ENCODE data around the gene EXD3. TPM values are rescaled to one million over a fixed set of nuclear protein-coding genes. Genes with fewer than 3 reads are reported as not detected.

The EXD3 gene
- total RNA-seq, 3 donors from 2014 or later = 7.7 to 28.7 (median 20.6) TPM

GRCh38 chr9:137454597-137455358, 31.8 kb upstream of the EXD3 start:
- DNase-seq (ENCODE audit: low spot score in 2 of 2) = no peak
- no peaks in the 10 kb centered on the region for H3K4me1 ChIP-seq
- no peaks in the 10 kb centered on the region for H3K27me3 ChIP-seq
- TF ChIP-seq POLR2AphosphoS5 (IDR thresholded peaks at IDR 0.05) (no peak), POLR2A (IDR thresholded peaks at IDR 0.05) (no peak), CTCF (IDR thresholded peaks at IDR 0.05) (no peak)
- H3K4me3 ChIP-seq = peak overlapping the region; percentile 43 to 58 (median 54)
- peak overlapping the region; percentile 77 to 84 for H3K27ac ChIP-seq
- no peaks in the 10 kb centered on the region for H3K36me3 ChIP-seq
- H3K9me3 ChIP-seq = no peaks in the 10 kb centered on the region
- intact Hi-C loops (cut with DNase I; ENCODE audit: low total_unique reads) = no loop called here

DNA sequence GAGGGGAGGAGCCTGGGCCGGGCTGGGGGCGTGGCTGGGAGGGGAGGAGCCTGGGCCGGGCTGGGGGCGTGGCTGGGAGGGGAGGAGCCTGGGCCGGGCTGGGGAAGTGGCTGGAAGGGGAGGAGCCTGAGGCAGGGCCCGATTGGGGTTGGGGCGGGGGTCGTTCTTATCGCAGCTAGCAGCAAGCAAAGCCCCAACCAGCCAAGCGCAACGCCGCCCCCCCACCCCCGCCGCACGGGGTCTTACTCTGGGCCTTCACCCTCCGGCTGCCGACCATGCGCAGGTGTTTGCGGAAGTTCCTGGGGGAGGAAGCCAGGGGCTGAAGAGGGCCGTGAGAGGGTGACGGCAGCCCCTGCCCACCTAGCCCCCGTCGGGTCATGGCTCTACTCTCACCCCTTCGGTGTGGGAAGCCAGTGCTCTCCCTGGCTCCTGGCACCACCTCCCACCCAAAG, 31.2 kb upstream of the EXD3 start:
- peak overlapping the region; percentile 43 to 58 (median 54) for H3K4me3 ChIP-seq
- intact Hi-C loops (cut with DNase I; ENCODE audit: low total_unique reads) = no loop called here
- no peaks in the 10 kb centered on the region for H3K9me3 ChIP-seq
- TF ChIP-seq POLR2A (IDR thresholded peaks at IDR 0.05) = no peak
- no peak for TF ChIP-seq POLR2AphosphoS5 (IDR thresholded peaks at IDR 0.05)
- TF ChIP-seq CTCF (IDR thresholded peaks at IDR 0.05) = no peak
- no peaks in the 10 kb centered on the region for H3K36me3 ChIP-seq
- DNase-seq (ENCODE audit: low spot score in 2 of 2) = peak in 1 of 2 donors; percentile 56
- no peaks in the 10 kb centered on the region for H3K4me1 ChIP-seq
- H3K27me3 ChIP-seq = no peaks in the 10 kb centered on the region
- peak overlapping the region; percentile 77 to 84 for H3K27ac ChIP-seq

GRCh38 chr9:137453643-137454081, 30.7 kb upstream of the EXD3 start:
- Histone ChIP-seq H3K27ac (no peak overlapping the region), H3K4me1 (no peaks in the 10 kb centered on the region), H3K27me3 (no peaks in the 10 kb centered on the region), H3K36me3 (no peaks in the 10 kb centered on the region), H3K4me3 (peak overlapping the region; percentile 24 to 58 (median 49)), H3K9me3 (no peaks in the 10 kb centered on the region)
- DNase-seq (ENCODE audit: low spot score in 2 of 2) = peak in 1 of 2 donors; percentile 67
- intact Hi-C loops (cut with DNase I; ENCODE audit: low total_unique reads) = no loop called here
- no peak for TF ChIP-seq POLR2A (IDR thresholded peaks at IDR 0.05)
- no peak for TF ChIP-seq CTCF (IDR thresholded peaks at IDR 0.05)
- no peak for TF ChIP-seq POLR2AphosphoS5 (IDR thresholded peaks at IDR 0.05)

DNA sequence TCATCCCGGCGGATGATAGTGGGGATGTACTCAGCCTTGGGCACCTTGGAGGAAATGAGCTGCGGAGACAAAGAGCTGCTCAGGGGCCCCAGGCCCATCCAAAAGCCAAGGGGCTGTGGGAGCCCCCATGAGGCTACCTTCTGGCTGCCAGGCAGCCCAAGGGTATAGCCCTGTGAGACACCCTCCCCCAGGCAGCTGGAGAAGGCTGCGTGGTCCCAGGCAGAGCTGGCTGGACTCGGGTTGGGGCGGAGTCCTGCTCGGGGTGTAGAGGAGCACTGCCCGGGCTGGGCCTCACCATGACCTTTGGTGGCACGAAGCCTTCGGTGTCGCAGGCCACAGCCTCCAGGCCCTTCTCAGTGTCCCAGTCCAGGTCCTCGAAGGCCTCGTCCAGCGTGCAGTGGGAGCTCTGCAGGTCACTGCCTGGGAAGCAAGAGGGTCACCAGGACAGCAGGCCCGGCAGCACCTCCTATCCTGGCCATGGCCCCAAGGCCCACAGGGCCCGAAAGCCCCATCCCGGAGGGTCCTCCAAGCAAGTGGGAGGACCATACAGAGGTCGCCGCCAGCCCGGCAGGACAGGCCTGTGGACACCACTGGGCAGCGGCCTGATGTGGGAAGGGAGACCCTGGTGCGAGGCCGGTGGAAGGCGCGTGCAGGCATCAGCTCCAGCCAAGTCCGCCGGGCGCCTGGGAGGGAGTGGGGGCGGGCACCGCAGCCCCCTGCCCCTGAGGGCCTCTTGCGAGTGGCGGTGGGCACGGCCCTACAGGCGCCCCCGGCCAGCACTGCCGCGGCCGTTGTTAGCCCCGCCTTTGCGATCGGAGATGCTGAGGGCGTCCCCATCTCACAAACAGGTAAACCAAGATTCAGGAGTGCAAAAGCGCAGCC, 30.0 kb upstream of the EXD3 start:
- Histone ChIP-seq H3K27ac (no peak overlapping the region), H3K36me3 (no peaks in the 10 kb centered on the region), H3K4me1 (no peaks in the 10 kb centered on the region), H3K9me3 (no peaks in the 10 kb centered on the region), H3K27me3 (no peaks in the 10 kb centered on the region), H3K4me3 (peak overlapping the region; percentile 24 to 58 (median 49))
- intact Hi-C loops (cut with DNase I; ENCODE audit: low total_unique reads) = no loop called here
- no peak for DNase-seq (ENCODE audit: low spot score in 2 of 2)
- TF ChIP-seq POLR2A (IDR thresholded peaks at IDR 0.05) = no peak
- no peak for TF ChIP-seq CTCF (IDR thresholded peaks at IDR 0.05)
- TF ChIP-seq POLR2AphosphoS5 (IDR thresholded peaks at IDR 0.05) = no peak

All from breast epithelium (tissue), 4 donors.